ENCODE results near the gene MTR. TPM values are rescaled to one million over a fixed set of nuclear protein-coding genes. Genes with fewer than 3 reads are reported as not detected.

Gene MTR
- total RNA-seq, 2 donors from 2014 or later, result 45.8 to 52.0 TPM

DNA sequence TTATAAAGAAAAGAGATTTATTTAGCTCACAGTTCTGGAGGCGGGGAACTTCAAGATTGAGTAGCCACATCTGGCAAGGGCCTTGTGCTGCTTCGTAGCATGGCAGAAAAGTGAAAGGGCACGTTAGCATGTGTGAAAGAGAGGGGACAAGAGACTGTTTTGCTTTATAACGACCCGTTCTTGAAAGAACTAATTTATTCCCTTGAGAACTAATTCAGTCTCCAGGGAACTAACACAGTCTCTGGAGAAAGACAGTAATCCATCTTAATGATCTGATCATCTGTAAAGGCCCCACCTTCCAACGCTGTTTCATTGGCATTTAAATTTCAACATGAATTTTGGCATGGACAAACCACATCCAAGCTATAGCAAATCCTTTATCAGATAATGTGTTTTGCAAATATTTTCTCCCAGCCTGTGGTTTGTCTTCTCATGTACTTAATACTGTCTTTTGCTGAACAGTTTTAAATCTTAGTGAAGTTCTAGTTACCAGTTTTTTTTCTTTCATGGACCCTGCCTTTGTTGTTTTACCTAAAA, 26.1 kb downstream of the MTR start:
- no peak for DNase-seq
- H3K27ac Mint-ChIP-seq, result no peak overlapping the region
- H3K4me3 Mint-ChIP-seq, result no peak overlapping the region
- peaks cover 14% of the 10 kb centered on the region for H3K36me3 Mint-ChIP-seq (ENCODE audit: low read depth)
- peaks cover 22% of the 10 kb centered on the region for H3K4me1 Mint-ChIP-seq
- ATAC-seq, result no peak
- no peaks in the 10 kb centered on the region for H3K27me3 Mint-ChIP-seq
- no peaks in the 10 kb centered on the region for H3K9me3 ChIP-seq (ENCODE audit: control insufficient read depth, low read length, poor library complexity, severe bottlenecking)

DNA sequence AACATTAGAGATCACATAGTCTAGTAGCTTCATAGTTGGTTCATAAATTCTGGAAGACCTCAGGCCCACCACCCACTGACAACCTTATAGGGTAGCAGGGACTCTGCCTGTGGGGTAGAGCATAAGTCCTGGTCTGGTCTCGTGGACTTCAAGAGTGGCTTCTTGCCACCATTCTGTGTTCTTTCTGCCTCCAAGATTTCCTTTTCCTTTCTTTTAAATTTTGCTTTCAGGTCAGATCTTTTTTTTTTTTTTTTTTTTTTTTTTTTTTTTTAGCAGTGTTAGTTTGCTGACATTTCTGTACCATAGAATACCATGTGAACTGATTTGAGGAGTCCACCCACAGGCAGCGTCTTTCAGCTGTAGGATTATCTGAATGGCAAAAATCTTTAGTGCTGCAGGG, 28.5 kb downstream of the MTR start:
- no peaks in the 10 kb centered on the region for H3K9me3 ChIP-seq (ENCODE audit: control insufficient read depth, low read length, poor library complexity, severe bottlenecking)
- DNase-seq (no peak), ATAC-seq (no peak)
- H3K27me3 Mint-ChIP-seq, result no peaks in the 10 kb centered on the region
- H3K4me3 Mint-ChIP-seq, result no peak overlapping the region
- H3K27ac Mint-ChIP-seq, result no peak overlapping the region
- H3K4me1 Mint-ChIP-seq, result peaks cover 16% of the 10 kb centered on the region
- peaks cover 12% of the 10 kb centered on the region for H3K36me3 Mint-ChIP-seq (ENCODE audit: low read depth)

DNA sequence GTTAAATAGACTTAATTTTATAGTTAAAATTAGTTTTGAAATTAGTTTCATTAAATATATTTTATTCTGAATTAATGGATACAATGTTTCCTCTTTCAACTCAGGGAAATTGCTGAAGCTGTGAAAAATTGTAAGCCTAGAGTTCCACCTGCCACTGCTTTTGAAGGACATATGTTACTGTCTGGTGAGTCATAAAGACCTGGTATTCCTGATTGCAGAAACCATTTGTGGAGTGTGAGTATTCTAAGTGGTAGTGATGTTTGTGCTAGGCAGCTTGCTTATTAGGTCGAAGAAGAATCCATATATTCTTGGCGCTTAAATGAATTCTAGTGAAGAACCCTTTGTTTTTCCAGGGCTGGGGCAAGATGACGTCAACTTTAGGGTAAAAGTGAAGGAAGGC, 34.0 kb downstream of the MTR start:
- Mint-ChIP-seq H3K4me3 (no peak overlapping the region), H3K27ac (no peak overlapping the region), H3K4me1 (peaks cover 13% of the 10 kb centered on the region), H3K36me3 (ENCODE audit: low read depth) (peaks cover 22% of the 10 kb centered on the region), H3K27me3 (no peaks in the 10 kb centered on the region)
- no peak for DNase-seq
- no peaks in the 10 kb centered on the region for H3K9me3 ChIP-seq (ENCODE audit: control insufficient read depth, low read length, poor library complexity, severe bottlenecking)
- no peak for ATAC-seq

DNA sequence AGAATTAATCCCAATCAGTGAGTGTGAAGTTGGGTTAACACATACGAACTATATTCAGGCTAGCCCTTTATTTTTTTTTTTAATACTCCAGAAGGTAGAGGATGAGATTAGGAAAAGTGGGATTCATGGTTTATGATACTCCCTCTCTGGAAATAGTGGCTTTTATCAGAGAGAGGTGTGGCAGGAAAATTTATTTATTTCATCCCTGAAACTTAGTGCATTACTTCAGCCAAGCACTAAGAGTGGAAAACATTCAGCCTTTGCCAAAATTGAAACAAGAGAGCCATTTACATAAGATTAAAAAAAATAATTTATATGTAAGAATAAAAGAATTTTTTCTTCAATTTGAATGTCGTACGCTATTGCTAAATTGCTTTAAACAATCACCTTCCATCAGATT, 35.0 kb downstream of the MTR start:
- ATAC-seq, result no peak
- DNase-seq, result no peak
- peaks cover 25% of the 10 kb centered on the region for H3K36me3 Mint-ChIP-seq (ENCODE audit: low read depth)

DNA sequence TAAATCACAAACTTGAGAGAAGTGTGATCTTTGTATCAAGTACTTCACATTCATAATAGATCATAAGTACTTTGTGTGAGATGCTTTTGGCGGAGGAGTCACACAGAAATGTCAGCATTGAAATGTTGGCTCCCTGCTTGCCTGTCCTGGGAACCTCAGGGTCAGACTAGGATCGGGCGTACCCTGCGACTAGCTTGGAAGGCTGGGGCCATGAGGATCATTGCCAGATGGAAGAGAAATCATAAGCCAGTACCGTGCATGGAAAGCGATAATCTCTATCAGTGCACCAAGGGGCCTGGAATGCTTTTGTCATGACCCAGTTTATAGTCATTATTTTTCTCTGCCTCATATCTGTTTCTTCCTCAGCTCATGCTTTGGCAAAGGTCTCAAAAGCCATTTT, 35.5 kb downstream of the MTR start:
- Mint-ChIP-seq H3K4me3 (no peak overlapping the region), H3K27ac (no peak overlapping the region), H3K36me3 (ENCODE audit: low read depth) (peaks cover 27% of the 10 kb centered on the region), H3K4me1 (peaks cover 21% of the 10 kb centered on the region), H3K27me3 (no peaks in the 10 kb centered on the region)
- no peak for DNase-seq
- no peak for ATAC-seq
- H3K9me3 ChIP-seq (ENCODE audit: control insufficient read depth, low read length, poor library complexity, severe bottlenecking), result no peaks in the 10 kb centered on the region

More for the DNA sequence above, 35.0 kb downstream of the MTR start:
- Mint-ChIP-seq H3K4me1 (peaks cover 17% of the 10 kb centered on the region), H3K27me3 (no peaks in the 10 kb centered on the region), H3K27ac (no peak overlapping the region), H3K4me3 (no peak overlapping the region)
- H3K9me3 ChIP-seq (ENCODE audit: control insufficient read depth, low read length, poor library complexity, severe bottlenecking), result no peaks in the 10 kb centered on the region

DNA sequence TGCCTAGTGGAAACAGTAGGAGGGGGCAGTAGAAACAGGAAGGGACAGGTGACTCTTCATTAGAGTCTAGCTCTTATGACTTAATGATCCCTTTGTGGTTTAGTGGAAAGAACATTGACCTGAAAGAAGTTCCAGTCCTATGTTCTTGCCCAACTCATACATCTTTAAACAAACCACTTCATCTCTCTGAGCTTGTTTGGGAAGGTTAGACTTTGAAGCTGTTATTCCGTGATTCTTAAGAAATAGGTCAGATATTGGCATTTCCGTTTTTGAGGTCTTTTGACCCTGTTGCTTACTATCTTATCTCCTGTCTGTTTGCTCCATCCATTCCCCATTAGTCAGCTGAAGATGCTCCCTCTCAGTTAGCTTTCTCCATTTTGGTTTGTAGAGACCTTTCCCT, 38.5 kb downstream of the MTR start:
- no peak for ATAC-seq
- H3K36me3 Mint-ChIP-seq (ENCODE audit: low read depth), result peaks cover 28% of the 10 kb centered on the region
- no peak overlapping the region for H3K4me3 Mint-ChIP-seq
- no peaks in the 10 kb centered on the region for H3K9me3 ChIP-seq (ENCODE audit: control insufficient read depth, low read length, poor library complexity, severe bottlenecking)
- peak overlapping the region; percentile 21 for H3K27ac Mint-ChIP-seq
- H3K4me1 Mint-ChIP-seq, result peaks cover 16% of the 10 kb centered on the region
- H3K27me3 Mint-ChIP-seq, result no peaks in the 10 kb centered on the region
- DNase-seq, result no peak

DNA sequence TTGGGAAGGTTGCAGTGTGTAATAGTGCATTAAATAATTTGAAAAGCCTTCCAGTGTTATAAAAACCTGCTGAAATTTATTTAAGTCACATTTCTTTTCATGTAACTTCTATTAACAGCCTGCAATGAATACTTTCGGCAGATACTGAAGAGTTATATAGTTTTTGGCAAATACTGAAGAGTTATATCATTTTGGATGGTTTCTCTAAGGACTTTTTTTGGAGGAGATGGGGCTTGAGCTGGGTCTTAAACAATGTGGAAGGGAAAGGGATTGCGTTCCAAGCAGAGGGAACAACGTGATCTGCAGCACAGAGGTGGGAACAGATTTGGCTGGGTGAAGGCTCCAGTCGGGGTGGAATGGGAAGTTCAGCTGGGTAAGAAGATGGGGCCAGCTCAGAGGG, 39.8 kb downstream of the MTR start:
- no peak for ATAC-seq
- H3K27ac Mint-ChIP-seq, result no peak overlapping the region

DNA sequence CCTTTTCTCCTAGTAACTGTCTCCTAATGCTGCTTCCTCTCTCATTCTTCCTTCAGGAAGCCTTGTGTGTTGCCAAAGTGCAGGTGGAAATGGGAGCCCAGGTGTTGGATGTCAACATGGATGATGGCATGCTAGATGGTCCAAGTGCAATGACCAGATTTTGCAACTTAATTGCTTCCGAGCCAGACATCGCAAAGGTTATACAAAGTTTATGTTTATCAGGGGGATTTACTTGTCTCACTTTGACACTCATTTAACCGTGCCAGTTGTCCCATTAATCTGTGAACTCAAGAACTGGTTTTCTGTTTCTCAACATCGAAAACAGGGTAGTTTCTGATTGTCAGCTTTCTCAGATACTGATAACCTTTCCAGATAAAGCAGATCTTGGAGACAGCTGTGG, 40.4 kb downstream of the MTR start:
- no peaks in the 10 kb centered on the region for H3K27me3 Mint-ChIP-seq
- H3K4me3 Mint-ChIP-seq, result no peak overlapping the region
- no peaks in the 10 kb centered on the region for H3K9me3 ChIP-seq (ENCODE audit: control insufficient read depth, low read length, poor library complexity, severe bottlenecking)
- peak overlapping the region; percentile 3 for H3K27ac Mint-ChIP-seq
- no peak for DNase-seq
- H3K36me3 Mint-ChIP-seq (ENCODE audit: low read depth), result peaks cover 25% of the 10 kb centered on the region
- H3K4me1 Mint-ChIP-seq, result peaks cover 16% of the 10 kb centered on the region
- ATAC-seq, result no peak

More for the DNA sequence above, 39.8 kb downstream of the MTR start:
- no peaks in the 10 kb centered on the region for H3K27me3 Mint-ChIP-seq
- H3K36me3 Mint-ChIP-seq (ENCODE audit: low read depth), result peaks cover 25% of the 10 kb centered on the region
- no peaks in the 10 kb centered on the region for H3K9me3 ChIP-seq (ENCODE audit: control insufficient read depth, low read length, poor library complexity, severe bottlenecking)
- peaks cover 16% of the 10 kb centered on the region for H3K4me1 Mint-ChIP-seq
- no peak for DNase-seq
- no peak overlapping the region for H3K4me3 Mint-ChIP-seq

DNA sequence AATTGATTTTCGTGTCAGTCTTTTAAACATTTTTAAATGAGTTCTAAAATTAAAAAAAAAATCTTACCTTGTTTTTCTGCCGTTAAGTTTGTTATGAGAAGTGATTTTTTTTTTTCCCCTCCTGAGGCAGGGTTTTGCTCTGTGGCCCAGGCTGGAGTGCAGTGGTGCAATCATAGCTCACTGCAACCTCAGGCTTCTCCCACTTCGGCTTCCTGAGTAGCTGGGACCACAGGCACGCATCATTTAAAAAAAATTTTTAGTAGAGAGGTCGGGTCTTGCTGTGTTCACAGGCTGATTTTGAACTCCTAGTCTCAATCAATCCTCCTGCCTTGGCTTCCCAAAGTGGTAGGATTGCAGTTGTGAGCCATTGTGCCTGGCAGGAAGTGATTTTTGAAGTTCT, 41.1 kb downstream of the MTR start:
- Mint-ChIP-seq H3K36me3 (ENCODE audit: low read depth) (peaks cover 25% of the 10 kb centered on the region), H3K27ac (no peak overlapping the region), H3K4me1 (peaks cover 16% of the 10 kb centered on the region), H3K4me3 (no peak overlapping the region), H3K27me3 (no peaks in the 10 kb centered on the region)
- H3K9me3 ChIP-seq (ENCODE audit: control insufficient read depth, low read length, poor library complexity, severe bottlenecking), result no peaks in the 10 kb centered on the region
- ATAC-seq (no peak), DNase-seq (no peak)

GRCh38 chr1:236837115-236837514, 42.0 kb downstream of the MTR start:
- ATAC-seq (no peak), DNase-seq (no peak)
- H3K36me3 Mint-ChIP-seq (ENCODE audit: low read depth), result peaks cover 22% of the 10 kb centered on the region
- no peaks in the 10 kb centered on the region for H3K9me3 ChIP-seq (ENCODE audit: control insufficient read depth, low read length, poor library complexity, severe bottlenecking)
- peaks cover 16% of the 10 kb centered on the region for H3K4me1 Mint-ChIP-seq
- no peaks in the 10 kb centered on the region for H3K27me3 Mint-ChIP-seq
- no peak overlapping the region for H3K27ac Mint-ChIP-seq
- H3K4me3 Mint-ChIP-seq, result no peak overlapping the region

DNA sequence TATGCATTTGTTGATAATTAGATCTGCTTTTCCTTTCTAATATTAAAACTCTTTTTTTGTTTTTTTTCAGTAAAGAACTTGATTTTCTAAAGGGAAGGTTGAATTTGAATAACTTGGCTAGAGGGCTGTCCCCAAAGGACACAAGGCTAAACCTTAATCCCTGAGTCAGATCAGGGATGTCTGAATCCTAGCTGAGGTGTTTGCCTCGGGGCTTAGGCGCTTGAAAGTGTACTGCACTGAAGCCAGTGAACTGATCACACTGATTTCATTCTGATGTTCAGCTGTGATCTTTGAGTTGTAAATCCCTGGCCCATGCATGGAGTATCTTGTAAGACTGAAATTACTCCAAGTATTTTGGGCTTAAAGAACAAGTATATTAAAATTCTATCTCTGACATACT, 42.8 kb downstream of the MTR start:
- H3K27ac Mint-ChIP-seq, result no peak overlapping the region
- H3K4me3 Mint-ChIP-seq, result no peak overlapping the region
- ATAC-seq (no peak), DNase-seq (no peak)
- peaks cover 19% of the 10 kb centered on the region for H3K36me3 Mint-ChIP-seq (ENCODE audit: low read depth)
- no peaks in the 10 kb centered on the region for H3K9me3 ChIP-seq (ENCODE audit: control insufficient read depth, low read length, poor library complexity, severe bottlenecking)
- H3K27me3 Mint-ChIP-seq, result no peaks in the 10 kb centered on the region
- peaks cover 14% of the 10 kb centered on the region for H3K4me1 Mint-ChIP-seq

- no peaks in the 10 kb centered on the region for H3K9me3 ChIP-seq (ENCODE audit: control insufficient read depth, low read length, poor library complexity, severe bottlenecking)
- Mint-ChIP-seq H3K36me3 (ENCODE audit: low read depth) (peaks cover 11% of the 10 kb centered on the region), H3K27me3 (no peaks in the 10 kb centered on the region), H3K4me3 (no peak overlapping the region), H3K27ac (no peak overlapping the region), H3K4me1 (no peaks in the 10 kb centered on the region)
- ATAC-seq (no peak), DNase-seq (no peak)
Measured at GRCh38 chr1:236841341-236841740, 46.2 kb downstream of the MTR start.

DNA sequence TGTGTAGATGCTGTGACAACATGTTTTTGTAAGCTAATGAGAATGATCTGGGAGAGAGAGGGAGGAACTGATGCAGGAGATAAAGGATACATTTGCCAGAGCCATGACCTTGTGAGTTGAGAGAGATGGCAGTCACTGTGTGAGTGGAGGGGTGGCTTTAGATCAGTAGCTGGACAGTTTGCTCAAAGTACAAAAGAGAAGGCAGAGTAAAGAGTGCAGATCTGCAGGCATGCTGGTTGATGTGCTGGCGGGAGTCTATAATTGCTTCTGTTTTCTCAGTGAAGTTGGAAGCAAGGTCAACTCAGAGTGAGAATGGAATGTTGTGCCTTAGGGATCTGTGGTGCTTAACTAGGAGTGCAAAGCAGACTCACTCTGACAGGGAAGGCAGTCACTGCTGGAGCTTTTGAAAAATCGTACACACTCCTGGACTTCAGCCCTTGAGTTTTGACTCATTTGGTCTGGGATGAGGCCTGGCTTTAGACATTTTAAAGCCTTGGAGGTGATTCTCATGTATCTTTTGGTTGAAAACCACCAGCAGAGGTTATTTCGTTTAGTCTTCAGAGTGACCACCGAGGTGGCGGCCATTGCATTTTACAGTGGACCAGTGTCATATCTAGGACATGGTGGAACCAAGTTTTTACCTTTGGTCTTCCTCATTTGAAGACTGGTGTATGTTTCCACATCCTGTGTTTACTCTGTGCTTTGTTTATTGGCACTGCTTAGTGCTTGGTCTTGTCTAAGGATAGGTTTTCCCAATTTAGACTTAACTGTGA, 49.6 kb downstream of the MTR start:
- no peak overlapping the region for H3K27ac Mint-ChIP-seq
- no peak for ATAC-seq
- no peaks in the 10 kb centered on the region for H3K9me3 ChIP-seq (ENCODE audit: control insufficient read depth, low read length, poor library complexity, severe bottlenecking)
- H3K4me1 Mint-ChIP-seq, result peaks cover 7% of the 10 kb centered on the region
- no peak for DNase-seq
- H3K36me3 Mint-ChIP-seq (ENCODE audit: low read depth), result peaks cover 11% of the 10 kb centered on the region
- H3K27me3 Mint-ChIP-seq, result no peaks in the 10 kb centered on the region
- no peak overlapping the region for H3K4me3 Mint-ChIP-seq

DNA sequence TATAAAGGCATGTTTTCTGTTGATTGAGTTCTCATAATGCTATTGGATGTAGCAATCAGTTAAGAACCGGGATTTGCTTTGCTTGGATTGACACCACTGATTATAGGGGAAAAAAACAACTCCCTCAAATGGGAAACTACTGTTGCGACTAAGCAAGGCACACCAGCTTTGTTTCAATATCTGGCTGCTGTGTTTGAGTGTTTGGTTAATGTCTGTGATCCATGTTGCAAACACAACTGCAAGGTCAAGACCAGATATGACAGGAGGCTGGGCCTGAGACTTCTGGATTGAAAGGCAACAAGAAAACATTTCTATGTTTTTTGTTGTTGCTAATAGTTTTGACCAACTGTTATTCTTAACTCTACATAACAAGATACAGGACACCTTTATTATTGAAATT, 50.7 kb downstream of the MTR start:
- H3K36me3 Mint-ChIP-seq (ENCODE audit: low read depth), result peaks cover 12% of the 10 kb centered on the region
- ATAC-seq (no peak), DNase-seq (no peak)
- no peak overlapping the region for H3K27ac Mint-ChIP-seq
- H3K27me3 Mint-ChIP-seq, result no peaks in the 10 kb centered on the region
- no peak overlapping the region for H3K4me3 Mint-ChIP-seq
- peaks cover 7% of the 10 kb centered on the region for H3K4me1 Mint-ChIP-seq
- H3K9me3 ChIP-seq (ENCODE audit: control insufficient read depth, low read length, poor library complexity, severe bottlenecking), result no peaks in the 10 kb centered on the region
